RWPE2 (cell line): ENCODE measurements around the gene TTC34.
"Not testable (repeated sequence)": the region's sequence is repeated elsewhere in the genome, so short reads cannot be mapped to it uniquely, and the experiment has no call there.

Source experiments
- ATAC-seq: fragments of 200-7000 bp; cut with Tn5 transposase; 3 replicates; pipeline ENCODE4 v1.9.1; 2021; ENCODE audit warnings: low read depth
- DNase-seq: peaks from one replicate; pipeline ENCODE4 v3.0.0-alpha.2; 2020; ENCODE audit warnings: low spot score
- H3K27ac ChIP-seq: fragments of 450-650 bp; 2 replicates; pipeline ENCODE4 v1.5.1; 2017; ENCODE audit warnings: mild to moderate bottlenecking; ENCODE audit not compliant: poor library complexity, severe bottlenecking
- H3K27me3 ChIP-seq: fragments of 250-450 bp; sonication (Bioruptor Pico); 2 replicates; pipeline ENCODE4 v1.5.1; 2021; ENCODE audit warnings: mild to moderate bottlenecking, moderate library complexity; ENCODE audit not compliant: insufficient read depth, poor library complexity, severe bottlenecking
- H3K36me3 ChIP-seq: fragments of 250-450 bp; sonication (Bioruptor Pico); 2 replicates; pipeline ENCODE4 v1.5.1; 2020; ENCODE audit warnings: low read depth, mild to moderate bottlenecking, moderate library complexity
- H3K4me1 ChIP-seq: fragments of 250-450 bp; sonication (Bioruptor Pico); 2 replicates; pipeline ENCODE4 v1.5.1; 2021; ENCODE audit warnings: mild to moderate bottlenecking, moderate library complexity; ENCODE audit not compliant: insufficient read depth, poor library complexity, severe bottlenecking
- H3K4me3 ChIP-seq: fragments of 250-450 bp; sonication (Bioruptor Pico); 2 replicates; pipeline ENCODE4 v1.5.1; 2021; ENCODE audit warnings: mild to moderate bottlenecking, moderate library complexity; ENCODE audit not compliant: severe bottlenecking
- H3K9me3 ChIP-seq: fragments of 250-450 bp; sonication (Bioruptor Pico); 2 replicates; pipeline ENCODE4 v1.5.1; 2021; ENCODE audit warnings: mild to moderate bottlenecking, moderate library complexity; ENCODE audit not compliant: severe bottlenecking
- TF ChIP-seq, protein P1 (sequence below): fragments of 450-650 bp; IDR thresholded peaks from one replicate; pipeline ENCODE4 v1.5.1; 2017; ENCODE audit warnings: mild to moderate bottlenecking, moderate library complexity; ENCODE audit not compliant: poor library complexity, severe bottlenecking

TTC34 gene

DNA sequence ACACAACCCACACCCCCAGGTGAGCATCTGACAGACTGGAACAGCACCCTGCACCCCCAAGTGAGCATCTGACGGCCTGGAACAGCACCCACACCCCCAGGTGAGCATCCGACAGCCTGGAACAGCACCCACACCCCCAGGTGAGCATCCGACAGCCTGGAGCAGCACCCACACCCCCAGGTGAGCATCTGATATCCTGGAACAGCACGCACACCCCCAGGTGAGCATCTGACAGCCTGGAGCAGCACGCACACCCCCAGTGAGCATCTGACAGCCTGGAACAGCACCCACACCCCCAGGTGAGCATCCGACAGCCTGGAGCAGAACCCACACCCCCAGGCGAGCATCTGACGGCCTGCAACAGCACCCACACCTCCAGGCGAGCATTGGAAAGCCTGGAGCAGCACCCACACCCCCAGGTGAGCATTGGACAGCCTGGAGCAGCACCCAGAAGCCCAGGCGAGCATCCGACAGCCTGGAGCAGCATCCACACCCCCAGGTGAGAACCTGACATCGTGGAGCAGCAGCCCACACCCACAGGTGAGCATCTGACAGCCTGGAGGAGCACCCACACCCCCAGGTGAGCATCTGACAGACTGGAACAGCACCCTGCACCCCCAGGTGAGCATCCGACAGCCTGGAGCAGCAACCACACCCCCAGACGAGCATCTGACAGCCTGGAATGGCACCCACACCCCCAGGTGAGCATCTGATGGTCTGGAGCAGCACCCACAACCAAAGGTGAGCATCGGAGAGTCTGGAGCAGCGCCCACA, 149.2 kb downstream of the TTC34 start:
- not testable (repeated sequence) for H3K4me1 ChIP-seq, H3K9me3 ChIP-seq, H3K36me3 ChIP-seq, H3K27ac ChIP-seq, H3K4me3 ChIP-seq
- peak; percentile 83 for DNase-seq
- peaks cover 12% of the 10 kb centered on the region for H3K27me3 ChIP-seq
- 0 out of 3 replicates have a peak, but pooled peaks have one; percentile 17 for ATAC-seq

DNA sequence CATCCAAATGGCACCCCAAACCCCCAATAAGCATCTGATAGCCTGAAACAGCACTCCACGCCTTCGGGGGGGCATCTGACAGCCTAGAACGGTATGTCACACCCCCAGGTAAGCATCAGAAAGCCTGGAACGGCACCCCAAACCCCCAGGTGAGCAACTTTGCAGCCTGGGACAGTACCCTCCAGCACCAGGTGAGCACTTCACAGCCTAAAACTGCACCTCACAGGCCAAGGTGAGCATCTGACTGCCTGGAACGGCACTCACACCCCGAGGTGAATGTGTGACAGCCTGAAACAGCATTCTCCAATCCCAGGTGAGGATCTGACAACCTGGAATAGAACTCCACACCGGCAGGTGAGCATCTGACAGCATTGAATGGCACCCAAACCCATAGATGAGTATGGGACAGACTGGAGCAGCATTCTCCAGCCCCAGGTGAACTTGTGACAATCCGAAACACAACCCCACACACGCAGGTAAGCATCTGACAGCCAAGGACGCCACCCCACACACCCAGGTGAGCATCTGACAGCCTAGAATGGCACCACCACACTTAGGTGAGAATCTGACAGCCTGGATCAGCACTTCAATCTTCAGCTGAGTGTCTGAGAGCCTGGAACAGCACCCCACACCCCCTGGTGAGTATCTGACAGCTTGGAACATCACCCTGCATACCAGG, 150.4 kb downstream of the TTC34 start:
- TF ChIP-seq, protein P1, sequence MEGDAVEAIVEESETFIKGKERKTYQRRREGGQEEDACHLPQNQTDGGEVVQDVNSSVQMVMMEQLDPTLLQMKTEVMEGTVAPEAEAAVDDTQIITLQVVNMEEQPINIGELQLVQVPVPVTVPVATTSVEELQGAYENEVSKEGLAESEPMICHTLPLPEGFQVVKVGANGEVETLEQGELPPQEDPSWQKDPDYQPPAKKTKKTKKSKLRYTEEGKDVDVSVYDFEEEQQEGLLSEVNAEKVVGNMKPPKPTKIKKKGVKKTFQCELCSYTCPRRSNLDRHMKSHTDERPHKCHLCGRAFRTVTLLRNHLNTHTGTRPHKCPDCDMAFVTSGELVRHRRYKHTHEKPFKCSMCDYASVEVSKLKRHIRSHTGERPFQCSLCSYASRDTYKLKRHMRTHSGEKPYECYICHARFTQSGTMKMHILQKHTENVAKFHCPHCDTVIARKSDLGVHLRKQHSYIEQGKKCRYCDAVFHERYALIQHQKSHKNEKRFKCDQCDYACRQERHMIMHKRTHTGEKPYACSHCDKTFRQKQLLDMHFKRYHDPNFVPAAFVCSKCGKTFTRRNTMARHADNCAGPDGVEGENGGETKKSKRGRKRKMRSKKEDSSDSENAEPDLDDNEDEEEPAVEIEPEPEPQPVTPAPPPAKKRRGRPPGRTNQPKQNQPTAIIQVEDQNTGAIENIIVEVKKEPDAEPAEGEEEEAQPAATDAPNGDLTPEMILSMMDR: no peak
- peaks cover 15% of the 10 kb centered on the region for H3K9me3 ChIP-seq
- no peaks in the 10 kb centered on the region for H3K36me3 ChIP-seq
- H3K27ac ChIP-seq: no peak overlapping the region
- peaks cover 12% of the 10 kb centered on the region for H3K27me3 ChIP-seq
- no peaks in the 10 kb centered on the region for H3K4me1 ChIP-seq
- DNase-seq (peak; percentile 35), ATAC-seq (no peak)
- H3K4me3 ChIP-seq: no peak overlapping the region

DNA sequence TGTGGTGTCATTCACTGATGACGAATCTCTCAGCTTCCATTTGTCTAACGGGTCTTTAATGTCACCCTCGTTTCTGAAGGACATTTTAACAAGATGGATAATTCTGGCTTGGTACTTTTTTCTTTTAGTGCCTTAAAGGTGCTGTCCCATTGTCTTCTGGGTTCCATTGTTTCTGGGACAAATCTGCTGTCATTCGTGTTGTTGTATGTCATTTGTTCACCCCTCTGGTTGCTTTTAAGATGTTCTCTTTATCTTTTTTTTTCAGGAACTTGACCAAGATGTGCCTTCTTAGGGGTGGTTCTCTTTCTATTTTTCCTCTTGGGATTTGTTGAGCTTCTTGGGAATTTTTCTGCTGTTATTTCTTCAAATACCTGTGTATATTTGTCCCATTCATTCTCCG, 154.7 kb downstream of the TTC34 start:
- TF ChIP-seq, protein P1: no peak
- Histone ChIP-seq H3K27me3 (peaks cover 12% of the 10 kb centered on the region), H3K4me1 (no peaks in the 10 kb centered on the region), H3K4me3 (no peak overlapping the region), H3K9me3 (peaks cover 15% of the 10 kb centered on the region), H3K36me3 (no peaks in the 10 kb centered on the region), H3K27ac (no peak overlapping the region)
- no peak for DNase-seq
- no peak for ATAC-seq

DNA sequence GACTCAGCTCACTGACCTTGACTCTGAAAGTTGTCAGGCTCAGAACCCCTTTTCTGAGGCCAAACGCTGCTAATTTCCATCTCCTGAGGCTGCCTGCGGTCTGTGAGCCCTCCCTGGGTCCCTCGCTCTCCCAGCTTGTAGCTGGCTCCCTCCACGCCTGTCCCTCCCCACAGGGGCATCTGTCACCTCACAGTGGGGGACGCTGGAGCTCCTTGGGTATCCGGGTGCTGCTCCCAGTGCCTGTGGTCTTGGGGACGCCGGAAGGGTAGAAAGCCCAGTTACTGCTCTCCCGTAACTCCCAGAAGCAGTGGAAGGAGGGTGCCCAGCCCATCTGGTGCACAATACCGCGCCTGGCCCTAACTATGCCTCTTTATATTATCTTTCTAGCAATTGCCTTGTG, 155.7 kb downstream of the TTC34 start:
- Histone ChIP-seq H3K27ac (no peak overlapping the region), H3K36me3 (no peaks in the 10 kb centered on the region), H3K4me1 (no peaks in the 10 kb centered on the region), H3K4me3 (no peak overlapping the region), H3K9me3 (peaks cover 15% of the 10 kb centered on the region), H3K27me3 (peaks cover 3% of the 10 kb centered on the region)
- no peak for DNase-seq
- TF ChIP-seq, protein P1: no peak
- no peak for ATAC-seq

DNA sequence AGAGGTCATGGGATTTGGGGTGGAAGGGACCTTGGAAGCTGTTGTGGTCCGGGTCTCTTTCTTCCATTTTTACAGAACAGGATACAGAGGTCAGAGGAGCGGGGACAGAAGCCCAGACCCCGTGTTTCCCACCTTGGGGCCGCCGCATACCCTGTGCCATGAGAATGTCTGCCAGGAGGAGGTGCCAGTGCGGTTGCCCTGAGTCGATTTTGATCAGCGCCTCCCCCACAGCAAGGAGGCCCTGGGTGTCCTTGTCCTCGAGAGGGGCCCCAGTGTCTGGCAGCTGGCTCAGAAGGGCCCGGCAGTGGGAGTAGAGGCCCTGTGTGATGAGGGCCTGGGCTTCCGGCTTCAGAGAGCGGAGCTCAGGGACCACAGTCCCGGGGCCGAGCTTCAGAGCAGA, 156.3 kb downstream of the TTC34 start:
- ATAC-seq (no peak), DNase-seq (no peak)
- H3K9me3 ChIP-seq: peaks cover 15% of the 10 kb centered on the region
- H3K27ac ChIP-seq: no peak overlapping the region
- H3K36me3 ChIP-seq: no peaks in the 10 kb centered on the region
- H3K4me1 ChIP-seq: no peaks in the 10 kb centered on the region
- H3K27me3 ChIP-seq: no peaks in the 10 kb centered on the region
- TF ChIP-seq, protein P1: no peak
- no peak overlapping the region for H3K4me3 ChIP-seq
